Prostate gland (tissue), 2 donors: ENCODE measurements around the gene EPB41L1. TPM values are rescaled to one million over a fixed set of nuclear protein-coding genes. Genes with fewer than 3 reads are reported as not detected.

Experiments
- DNase-seq: peaks from one replicate; pipeline ENCODE4 v3.0.0-alpha.2; 2019; ENCODE audit warnings: low spot score
- H3K27ac ChIP-seq, 2 donors: fragments of 200-600 bp; sonication (generic); 2 replicates each; pipeline ENCODE4 v1.5.1; 2017 to 2019
- H3K27me3 ChIP-seq: fragments of 200-600 bp; sonication (generic); replicated peaks from 2 replicates; pipeline ENCODE4 v1.5.1; 2019; ENCODE audit not compliant: insufficient read depth
- H3K36me3 ChIP-seq, 2 donors: fragments of 200-600 bp; sonication (generic); 1 replicate in 1 of 2; 2 replicates in 1 of 2; pipeline versions ENCODE4 v1.5.1 to v1.8.1; 2017 to 2019
- H3K4me1 ChIP-seq: fragments of 200-600 bp; sonication (generic); replicated peaks from 2 replicates; pipeline ENCODE4 v1.5.1; 2019
- H3K4me3 ChIP-seq, 2 donors: fragments of 200-600 bp; sonication (generic); 2 replicates each; pipeline ENCODE4 v1.5.1; 2017 to 2019
- H3K9me3 ChIP-seq: fragments of 200-600 bp; sonication (generic); 2 replicates; pipeline ENCODE4 v1.5.1; 2017
- CTCF ChIP-seq, 4 experiments: fragments of 200-600 bp in 2 of 4; fragments of 450-650 bp in 2 of 4; sonication (generic) in 2 of 4; IDR thresholded peaks; 1 replicate in 3 of 4; 2 replicates in 1 of 4; pipeline ENCODE4 v1.5.1; 2016 to 2019; ENCODE audit warnings: antibody characterized with exemption in 4 of 4, mild to moderate bottlenecking in 2 of 4, moderate library complexity in 2 of 4
- POLR2A ChIP-seq: fragments of 450-650 bp; IDR thresholded peaks from one replicate; pipeline ENCODE4 v1.6.1; 2016; ENCODE audit warnings: antibody characterized with exemption, mild to moderate bottlenecking
- POLR2AphosphoS5 ChIP-seq: sonication (generic); formaldehyde crosslinking; IDR thresholded peaks from one replicate; pipeline ENCODE4 v1.6.1; 2017; ENCODE audit warnings: antibody characterized with exemption
- WGBS: methylation state at CpG from one replicate; pipeline ENCODE4 v1.1.5; 2018; 5-methylcytosine and 5-hydroxymethylcytosine counted together
- intact Hi-C: fragments of 100-400 bp; cut with DNase I; formaldehyde crosslinking; loops from one replicate; pipeline ENCODE4 v1.14.2; 2022
- total RNA-seq, 2 donors: library from RNA; depleted of rRNA; stranded (reverse); fragments of >200 nt; gene quantifications; one replicate each; pipeline ENCODE4 v1.1.0, GENCODE V29; 2016

EPB41L1 gene
- total RNA-seq, 2 donors from 2014 or later = 27.7 to 91.1 TPM

- TF ChIP-seq POLR2AphosphoS5 = no peak
- TF ChIP-seq CTCF (IDR thresholded peaks at IDR 0.05) = no peak
- TF ChIP-seq POLR2A = no peak
- DNase-seq = no peak
- no peaks in the 10 kb centered on the region for H3K9me3 ChIP-seq
- no peaks in the 10 kb centered on the region for H3K27me3 ChIP-seq
- no peaks in the 10 kb centered on the region for H3K4me1 ChIP-seq
- WGBS = 60% methylated on average over 4 of the region's 4 CpGs
- H3K27ac ChIP-seq = no peak overlapping the region
- intact Hi-C loops = no loop called here
- no peak overlapping the region for H3K4me3 ChIP-seq
- H3K36me3 ChIP-seq = no peaks in the 10 kb centered on the region
These were observed 62.7 kb downstream of the EPB41L1 start for GRCh38 chr20:36217226-36217625.

GRCh38 chr20:36218380-36219064 lies 64.0 kb downstream of the EPB41L1 start:
- Histone ChIP-seq H3K36me3 (no peaks in the 10 kb centered on the region), H3K4me1 (no peaks in the 10 kb centered on the region), H3K9me3 (no peaks in the 10 kb centered on the region), H3K4me3 (no peak overlapping the region), H3K27ac (no peak overlapping the region), H3K27me3 (no peaks in the 10 kb centered on the region)
- intact Hi-C loops = no loop called here
- no peak for DNase-seq
- WGBS = 76% methylated on average over 16 of the region's 16 CpGs
- TF ChIP-seq CTCF (IDR thresholded peaks at IDR 0.05) = no peak
- no peak for TF ChIP-seq POLR2AphosphoS5
- TF ChIP-seq POLR2A = no peak

GRCh38 chr20:36219671-36220220 lies 65.2 kb downstream of the EPB41L1 start:
- TF ChIP-seq POLR2A (no peak), POLR2AphosphoS5 (no peak), CTCF (IDR thresholded peaks at IDR 0.05) (no peak)
- intact Hi-C loops = no loop called here
- Histone ChIP-seq H3K27ac (no peak overlapping the region), H3K27me3 (no peaks in the 10 kb centered on the region), H3K36me3 (no peaks in the 10 kb centered on the region), H3K4me3 (no peak overlapping the region), H3K4me1 (no peaks in the 10 kb centered on the region), H3K9me3 (no peaks in the 10 kb centered on the region)
- DNase-seq = no peak
- WGBS = 92% methylated on average over 17 of the region's 17 CpGs

- intact Hi-C loops = no loop called here
- H3K4me1 ChIP-seq = no peaks in the 10 kb centered on the region
- no peak overlapping the region for H3K27ac ChIP-seq
- H3K4me3 ChIP-seq = no peak overlapping the region
- 90% methylated on average over 7 of the region's 7 CpGs for WGBS
- DNase-seq = no peak
- TF ChIP-seq CTCF (IDR thresholded peaks at IDR 0.05) = no peak
- no peak for TF ChIP-seq POLR2A
- no peak for TF ChIP-seq POLR2AphosphoS5
- H3K9me3 ChIP-seq = no peaks in the 10 kb centered on the region
- no peaks in the 10 kb centered on the region for H3K36me3 ChIP-seq
- H3K27me3 ChIP-seq = no peaks in the 10 kb centered on the region
These were observed 71.1 kb downstream of the EPB41L1 start for GRCh38 chr20:36225666-36226065.

GRCh38 chr20:36228770-36229169 lies 74.2 kb downstream of the EPB41L1 start:
- intact Hi-C loops = no loop called here
- Histone ChIP-seq H3K36me3 (no peaks in the 10 kb centered on the region), H3K9me3 (no peaks in the 10 kb centered on the region)

More at GRCh38 chr20:36228770-36229169, 74.2 kb downstream of the EPB41L1 start:
- WGBS = 69% methylated on average over 6 of the region's 6 CpGs
- TF ChIP-seq POLR2A = no peak
- Histone ChIP-seq H3K4me3 (no peak overlapping the region), H3K4me1 (no peaks in the 10 kb centered on the region), H3K27me3 (no peaks in the 10 kb centered on the region), H3K27ac (no peak overlapping the region)
- no peak for DNase-seq
